Neutrophil (primary cell): ENCODE data around the gene NRXN3.

Experiments used
- H3K27ac ChIP-seq: fragments of 200-600 bp; sonication (generic); 2 replicates; pipeline ENCODE4 v1.5.1; 2016; ENCODE audit warnings: mild to moderate bottlenecking, moderate library complexity
- H3K27me3 ChIP-seq: fragments of 200-600 bp; sonication (generic); 2 replicates; pipeline ENCODE4 v1.6.0; 2016; ENCODE audit warnings: mild to moderate bottlenecking
- H3K36me3 ChIP-seq: fragments of 200-600 bp; sonication (generic); 2 replicates; pipeline ENCODE4 v1.5.1; 2017
- H3K4me1 ChIP-seq, 2 experiments: fragments of 200-600 bp in 1 of 2; sonication (generic) in 1 of 2; 1 replicate in 1 of 2; 2 replicates in 1 of 2; pipeline versions ENCODE4 v1.5.1 to v1.6.1; 2013 to 2016; ENCODE audit warnings: low read depth in 1 of 2, low read length in 1 of 2, mild to moderate bottlenecking in 1 of 2, moderate library complexity in 1 of 2; ENCODE audit not compliant: control insufficient read depth in 1 of 2, insufficient read depth in 1 of 2
- H3K4me3 ChIP-seq, 2 experiments: fragments of 200-600 bp in 1 of 2; sonication (generic) in 1 of 2; 1 replicate in 1 of 2; 2 replicates in 1 of 2; pipeline ENCODE4 v1.5.1; 2013 to 2016; ENCODE audit warnings: low read depth in 1 of 2, low read length in 1 of 2, mild to moderate bottlenecking in 1 of 2, moderate library complexity in 1 of 2
- H3K9me3 ChIP-seq: fragments of 200-600 bp; sonication (generic); 2 replicates; pipeline ENCODE4 v1.5.1; 2016
- TF ChIP-seq, protein P1 (sequence below): fragments of 200-600 bp; sonication (generic); IDR thresholded peaks from 2 replicates; pipeline ENCODE4 v1.5.1; 2016; ENCODE audit warnings: antibody characterized with exemption

NRXN3 gene

DNA sequence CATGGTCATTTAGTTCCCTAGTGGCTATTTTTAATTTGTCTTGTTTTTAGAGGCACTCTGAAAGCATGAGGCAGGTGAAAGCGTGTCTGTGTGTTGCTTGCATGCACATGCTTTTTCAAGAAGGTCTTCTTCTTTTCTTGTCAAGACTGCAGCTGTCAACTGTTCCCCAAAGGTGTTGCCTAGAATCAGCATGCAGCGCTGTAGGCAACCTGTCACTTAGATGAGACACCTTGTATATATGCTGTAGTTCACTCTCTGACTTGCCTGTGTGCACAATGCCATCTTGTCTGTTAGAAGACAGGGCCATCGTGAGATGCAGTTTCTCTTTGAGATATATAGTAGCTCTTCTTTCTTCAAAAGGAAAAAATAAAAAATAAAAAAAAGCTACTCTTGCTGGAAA is 1155.4 kb downstream of the NRXN3 start:
- TF ChIP-seq, protein P1, sequence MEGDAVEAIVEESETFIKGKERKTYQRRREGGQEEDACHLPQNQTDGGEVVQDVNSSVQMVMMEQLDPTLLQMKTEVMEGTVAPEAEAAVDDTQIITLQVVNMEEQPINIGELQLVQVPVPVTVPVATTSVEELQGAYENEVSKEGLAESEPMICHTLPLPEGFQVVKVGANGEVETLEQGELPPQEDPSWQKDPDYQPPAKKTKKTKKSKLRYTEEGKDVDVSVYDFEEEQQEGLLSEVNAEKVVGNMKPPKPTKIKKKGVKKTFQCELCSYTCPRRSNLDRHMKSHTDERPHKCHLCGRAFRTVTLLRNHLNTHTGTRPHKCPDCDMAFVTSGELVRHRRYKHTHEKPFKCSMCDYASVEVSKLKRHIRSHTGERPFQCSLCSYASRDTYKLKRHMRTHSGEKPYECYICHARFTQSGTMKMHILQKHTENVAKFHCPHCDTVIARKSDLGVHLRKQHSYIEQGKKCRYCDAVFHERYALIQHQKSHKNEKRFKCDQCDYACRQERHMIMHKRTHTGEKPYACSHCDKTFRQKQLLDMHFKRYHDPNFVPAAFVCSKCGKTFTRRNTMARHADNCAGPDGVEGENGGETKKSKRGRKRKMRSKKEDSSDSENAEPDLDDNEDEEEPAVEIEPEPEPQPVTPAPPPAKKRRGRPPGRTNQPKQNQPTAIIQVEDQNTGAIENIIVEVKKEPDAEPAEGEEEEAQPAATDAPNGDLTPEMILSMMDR, result no peak
- Histone ChIP-seq H3K36me3 (no peaks in the 10 kb centered on the region), H3K27ac (no peak overlapping the region), H3K4me3 (no peak overlapping the region), H3K9me3 (no peaks in the 10 kb centered on the region), H3K4me1 (no peaks in the 10 kb centered on the region), H3K27me3 (no peaks in the 10 kb centered on the region)

GRCh38 chr14:79328863-79329262 is 1158.7 kb downstream of the NRXN3 start:
- Histone ChIP-seq H3K9me3 (no peaks in the 10 kb centered on the region), H3K4me3 (no peak overlapping the region), H3K27ac (no peak overlapping the region), H3K27me3 (no peaks in the 10 kb centered on the region), H3K36me3 (no peaks in the 10 kb centered on the region), H3K4me1 (no peaks in the 10 kb centered on the region)
- TF ChIP-seq, protein P1, result no peak

GRCh38 chr14:79331830-79332229 is 1161.7 kb downstream of the NRXN3 start:
- Histone ChIP-seq H3K4me3 (no peak overlapping the region), H3K36me3 (no peaks in the 10 kb centered on the region), H3K9me3 (no peaks in the 10 kb centered on the region), H3K4me1 (no peaks in the 10 kb centered on the region), H3K27me3 (no peaks in the 10 kb centered on the region), H3K27ac (no peak overlapping the region)
- TF ChIP-seq, protein P1, result no peak

DNA sequence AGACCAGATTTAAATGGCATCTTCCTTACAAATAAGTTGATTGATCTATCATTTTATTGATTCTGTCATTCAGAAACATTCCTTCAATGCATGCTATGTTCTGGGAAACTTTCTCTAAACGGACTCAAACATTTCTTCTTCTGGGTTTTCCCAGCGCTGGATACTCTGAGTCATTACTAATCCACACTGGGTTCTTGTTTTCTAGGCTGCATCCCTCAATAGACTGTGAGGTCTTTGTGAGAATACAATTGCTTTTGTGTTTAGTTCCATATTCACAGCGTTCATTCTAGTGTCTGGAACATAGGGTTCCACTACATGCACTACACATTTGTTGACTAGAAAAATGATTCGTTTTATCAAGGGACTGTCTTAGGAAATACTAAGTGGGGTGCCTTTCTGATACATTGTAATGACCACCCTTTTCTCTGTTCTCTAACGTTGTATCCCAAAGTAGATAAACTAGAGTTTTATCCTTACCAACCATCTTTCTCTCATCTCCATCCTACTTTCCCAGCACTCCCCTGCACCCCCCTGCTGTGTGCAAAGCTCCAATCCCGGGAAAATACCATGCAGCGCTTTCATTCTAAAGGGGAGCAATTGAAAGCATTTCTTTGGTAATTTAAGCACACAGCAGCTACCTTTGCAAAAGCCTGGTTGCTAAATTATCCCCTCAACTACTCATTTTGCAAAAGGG is 1162.5 kb downstream of the NRXN3 start:
- no peaks in the 10 kb centered on the region for H3K36me3 ChIP-seq
- TF ChIP-seq, protein P1, result no peak
- no peak overlapping the region for H3K27ac ChIP-seq
- H3K4me3 ChIP-seq, result no peak overlapping the region
- no peaks in the 10 kb centered on the region for H3K27me3 ChIP-seq
- no peaks in the 10 kb centered on the region for H3K4me1 ChIP-seq
- no peaks in the 10 kb centered on the region for H3K9me3 ChIP-seq

DNA sequence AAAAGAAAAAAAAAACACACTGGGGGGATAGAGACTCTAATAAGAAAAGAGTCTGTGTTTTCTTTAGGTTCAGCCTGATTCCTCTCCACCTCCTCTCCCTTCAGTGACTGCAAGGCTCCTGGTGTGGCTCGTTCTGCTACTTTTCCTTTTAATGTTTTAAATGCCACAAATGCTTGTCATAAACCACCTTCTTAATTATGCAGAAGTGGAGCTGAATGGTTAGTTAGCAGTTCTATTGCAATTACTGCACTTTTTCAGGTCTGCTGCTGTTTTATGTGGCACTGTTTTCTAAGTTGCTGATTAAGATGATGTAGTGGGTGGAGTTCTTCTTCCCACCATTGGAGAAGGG is 1163.0 kb downstream of the NRXN3 start:
- no peaks in the 10 kb centered on the region for H3K27me3 ChIP-seq
- no peaks in the 10 kb centered on the region for H3K9me3 ChIP-seq
- no peaks in the 10 kb centered on the region for H3K4me1 ChIP-seq
- no peak overlapping the region for H3K27ac ChIP-seq
- H3K36me3 ChIP-seq, result no peaks in the 10 kb centered on the region
- H3K4me3 ChIP-seq, result no peak overlapping the region
- TF ChIP-seq, protein P1, result no peak
